MV-4-11 (cell line): ENCODE data around the gene CNOT6L.
"Not testable (repeated sequence)": the region's sequence is repeated elsewhere in the genome, so short reads cannot be mapped to it uniquely, and the experiment has no call there.

Experiments used
- DNase-seq: peaks from one replicate; lab custom pipeline; 2025; lab: John Stamatoyannopoulos, UW

CNOT6L gene

GRCh38 chr4:77818602-77819403, at the start of gene CNOT6L:
Gene CNOT6L (minus strand): TSS chr4:77819368. CDS start chr4:77819308, 60 bp downstream.
- peak; percentile 54 for DNase-seq

- DNase-seq = no peak
Measured at GRCh38 chr4:77865259-77865658, 46.1 kb upstream of the CNOT6L start.

GRCh38 chr4:77863341-77863740, 44.2 kb upstream of the CNOT6L start:
- DNase-seq = not testable (repeated sequence)

DNA sequence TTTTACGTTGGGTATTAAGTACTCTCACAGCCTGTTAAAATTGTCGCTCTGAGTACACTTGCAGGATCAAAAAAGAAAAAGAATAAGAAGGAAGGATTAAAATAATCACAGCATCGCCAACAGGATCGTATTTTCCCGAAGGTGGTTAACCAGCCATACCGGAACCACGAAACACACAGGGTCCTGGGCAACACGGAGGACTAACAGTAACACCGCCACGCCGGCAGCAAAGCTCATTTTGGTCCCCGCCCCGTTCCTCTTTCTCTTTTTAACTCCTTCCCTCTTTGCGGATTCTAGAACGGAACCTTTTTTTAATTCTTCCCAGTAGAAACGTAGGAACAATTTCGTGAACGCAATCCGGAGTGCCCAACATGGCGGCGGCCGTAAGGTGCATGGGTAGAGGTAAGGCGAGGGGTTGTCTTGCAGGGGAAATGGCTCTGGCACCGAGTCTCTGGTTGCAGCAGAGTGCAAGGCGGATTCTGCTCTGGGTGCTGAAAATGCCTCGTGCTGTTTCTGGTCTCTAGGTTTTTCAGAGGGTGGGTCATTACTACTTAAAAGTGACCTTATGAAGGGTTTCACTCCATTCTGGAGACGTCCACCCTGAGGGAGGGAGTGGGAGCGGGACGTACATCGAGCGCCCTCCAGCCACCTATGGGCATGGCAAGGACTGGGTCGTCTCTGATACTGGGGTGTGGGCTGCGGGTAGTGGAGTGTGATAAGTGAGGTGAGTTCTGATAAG, 43.5 kb upstream of the CNOT6L start, which contains the start of gene MRPL1:
MRPL1 (plus strand) TSS at position 353 of the 739 bp plus-strand sequence; CDS start at position 372, 19 bp downstream.
- peak; percentile 96 for DNase-seq

DNA sequence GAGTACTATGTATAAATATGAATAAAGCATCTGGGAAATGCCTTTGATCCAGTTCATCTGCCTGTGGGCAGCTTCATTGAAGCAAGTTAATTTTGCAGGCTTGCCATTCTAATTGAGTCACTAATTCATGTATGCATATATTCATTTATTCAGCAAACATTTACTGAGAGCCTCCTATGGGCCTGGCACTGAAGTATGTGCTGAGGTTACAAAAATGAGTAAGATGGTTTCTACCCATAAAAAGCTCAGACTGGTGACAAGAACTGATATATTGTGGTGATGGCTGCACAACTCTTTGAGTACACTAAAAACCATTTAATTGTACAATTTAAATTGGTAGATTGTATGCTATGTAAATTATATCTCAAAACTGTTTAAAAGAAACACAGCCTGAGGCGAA, 42.3 kb upstream of the CNOT6L start:
- DNase-seq = no peak

GRCh38 chr4:77859256-77859655, 40.1 kb upstream of the CNOT6L start:
- no peak for DNase-seq

- DNase-seq = no peak
Measured at GRCh38 chr4:77856152-77856551, 37.0 kb upstream of the CNOT6L start.

- DNase-seq = no peak
Measured at GRCh38 chr4:77854431-77855111, 35.4 kb upstream of the CNOT6L start.

DNA sequence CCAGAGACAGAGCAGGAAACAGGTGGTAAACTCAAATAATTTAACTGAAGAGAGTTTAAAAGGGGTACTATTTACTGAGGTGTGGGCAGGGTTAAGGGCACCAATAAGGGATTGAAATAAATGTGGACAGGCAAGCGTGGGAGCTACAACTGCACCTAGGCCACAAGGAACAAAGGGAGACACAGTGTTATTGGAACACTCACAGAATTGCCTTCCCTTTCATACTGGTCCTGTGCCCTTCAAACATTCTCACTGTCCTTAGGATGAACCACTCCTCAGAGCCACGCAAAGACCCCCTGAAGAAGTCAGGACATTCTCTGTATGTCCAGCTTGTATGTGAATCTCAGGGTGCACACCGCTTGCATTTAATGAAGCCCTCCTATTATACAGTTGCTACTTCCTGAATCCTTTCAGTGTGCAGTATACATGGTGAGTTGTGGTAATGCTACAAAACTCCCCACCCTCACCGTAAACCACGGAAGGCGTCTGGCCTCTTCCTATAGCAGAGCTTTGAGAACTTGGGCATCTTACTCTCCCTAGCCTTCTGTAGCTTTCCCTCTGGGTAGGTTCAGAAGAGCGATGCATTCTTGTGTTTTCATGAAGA, 33.8 kb upstream of the CNOT6L start:
- peak; percentile 74 for DNase-seq

- DNase-seq = no peak
Measured at GRCh38 chr4:77849278-77849965, 30.3 kb upstream of the CNOT6L start.

- DNase-seq = no peak
Measured at GRCh38 chr4:77848508-77848907, 29.3 kb upstream of the CNOT6L start.

DNA sequence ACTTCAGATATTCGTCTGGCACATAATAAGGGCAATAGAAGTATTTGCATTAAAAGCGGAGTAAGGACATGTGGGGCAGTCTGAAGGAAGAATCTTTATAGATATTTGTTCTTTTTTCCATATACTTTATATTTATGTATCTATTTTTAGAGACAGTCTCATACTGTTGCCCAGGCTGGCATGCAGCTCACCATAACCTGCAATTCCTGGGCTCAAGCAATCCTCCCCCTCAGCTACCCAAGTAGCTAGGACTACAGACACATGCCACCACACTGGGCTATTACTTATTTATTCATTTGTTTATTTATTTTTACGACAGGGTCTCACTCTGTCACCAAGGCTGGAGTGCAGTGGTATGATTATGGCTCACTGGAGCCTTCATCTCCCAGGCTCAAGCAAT, 26.8 kb upstream of the CNOT6L start:
- DNase-seq = no peak

DNA sequence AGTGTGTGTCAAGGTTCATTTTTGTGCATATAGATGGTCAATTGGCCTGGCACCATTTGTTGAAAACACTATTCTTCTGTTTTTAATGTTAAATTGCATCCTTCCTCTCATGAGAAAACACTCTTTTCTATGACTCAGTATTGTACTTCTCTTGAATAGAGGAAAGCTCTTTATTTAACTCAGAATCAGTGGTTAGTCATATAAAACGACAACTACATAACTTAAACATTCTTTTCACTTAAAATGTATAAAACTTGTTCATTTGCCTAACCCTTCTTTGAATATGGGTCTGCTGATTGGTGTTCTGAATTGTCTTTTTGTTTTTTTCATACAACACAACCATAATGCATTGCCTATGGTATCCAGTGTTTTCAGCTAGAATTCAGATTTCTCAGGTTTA, 26.2 kb upstream of the CNOT6L start:
- DNase-seq = no peak

GRCh38 chr4:77844363-77844762, 25.2 kb upstream of the CNOT6L start:
- no peak for DNase-seq

- no peak for DNase-seq
Measured at GRCh38 chr4:77843628-77844027, 24.5 kb upstream of the CNOT6L start.

- DNase-seq = no peak
Measured at GRCh38 chr4:77834403-77834802, 15.2 kb upstream of the CNOT6L start.

- no peak for DNase-seq
Measured at GRCh38 chr4:77833126-77833724, 14.1 kb upstream of the CNOT6L start.

DNA sequence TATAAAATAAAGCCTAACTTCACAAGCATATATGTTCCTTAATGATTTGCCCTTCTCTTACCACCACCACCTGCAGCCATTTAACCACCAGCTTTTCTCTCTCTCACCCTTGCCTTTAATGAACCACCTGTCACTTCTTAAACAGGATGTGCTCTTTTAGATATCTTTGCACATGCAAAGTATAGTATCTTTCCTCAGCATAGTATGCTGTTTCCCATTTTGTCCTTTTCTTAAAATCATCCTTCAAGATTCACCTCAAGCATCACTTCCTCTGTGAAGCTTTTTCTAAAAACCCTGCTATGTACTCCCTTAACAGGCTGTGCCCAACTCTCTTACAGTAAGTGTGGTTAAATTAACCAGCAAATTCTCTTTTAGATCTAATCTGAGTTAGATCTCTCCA, 8.2 kb upstream of the CNOT6L start:
- no peak for DNase-seq

DNA sequence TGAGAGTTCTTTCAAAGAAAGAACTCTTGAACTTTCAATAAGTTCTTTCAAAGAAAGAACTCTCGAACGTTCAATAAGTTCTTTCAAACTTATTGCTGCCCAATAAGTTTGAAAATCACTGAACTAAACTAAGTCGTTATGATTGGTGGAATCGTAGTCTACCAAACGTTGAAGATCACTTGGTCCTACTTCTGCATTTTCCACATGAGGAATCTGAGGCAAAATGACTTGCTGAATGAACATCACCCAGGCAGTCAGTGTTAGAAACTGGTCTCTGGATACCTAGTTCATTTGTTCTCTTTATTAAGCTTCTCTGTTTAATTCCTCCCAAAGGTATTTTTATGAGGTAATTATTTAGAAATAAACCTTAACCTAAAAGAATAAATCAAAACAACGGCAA, 7.1 kb upstream of the CNOT6L start:
- DNase-seq = no peak

DNA sequence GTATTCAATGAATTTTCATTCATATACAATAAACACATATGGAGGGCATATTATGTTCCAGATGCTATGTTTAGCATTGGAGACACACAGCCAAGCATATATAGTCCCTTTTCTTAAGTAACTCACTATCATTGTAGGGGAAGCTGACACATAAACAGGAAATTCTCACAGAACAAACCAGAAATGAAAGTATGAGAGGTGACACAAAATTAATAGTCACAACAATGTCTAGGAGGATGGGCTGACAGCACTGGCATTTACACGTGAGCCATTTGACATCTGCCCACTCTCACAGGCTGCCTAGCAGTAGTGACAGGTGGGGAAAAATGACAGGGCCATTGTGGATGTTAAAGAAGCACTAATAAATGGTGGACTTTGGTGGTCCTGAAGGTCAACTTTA, 2.6 kb upstream of the CNOT6L start:
- DNase-seq = peak; percentile 15
